HG03442 (cell line): ENCODE measurements around the gene RNF41.

Experiments used
- ATAC-seq: cut with Tn5 transposase; IDR thresholded peaks from one replicate; pipeline ENCODE4 v1.9.1; 2021; ENCODE audit warnings: mild to moderate bottlenecking, moderate library complexity; ENCODE audit not compliant: unreplicated experiment

RNF41 gene

DNA sequence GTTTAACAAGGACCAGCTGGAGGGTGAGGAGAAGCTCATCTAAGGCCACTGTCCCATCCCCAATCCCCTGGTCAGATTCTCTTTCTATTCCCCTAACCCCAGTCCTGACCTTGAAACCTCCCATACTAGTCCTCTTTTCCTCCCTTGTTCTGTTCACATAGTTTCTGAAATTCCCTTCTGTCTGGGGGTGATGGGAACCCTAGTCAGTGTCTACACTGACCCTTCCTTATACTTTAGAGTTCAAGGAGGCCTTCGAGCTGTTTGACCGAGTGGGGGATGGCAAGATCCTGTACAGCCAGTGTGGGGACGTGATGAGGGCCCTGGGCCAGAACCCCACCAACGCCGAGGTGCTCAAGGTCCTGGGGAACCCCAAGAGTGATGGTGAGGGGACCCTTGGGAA, 66.9 kb downstream of the RNF41 start:
- ATAC-seq = no peak

DNA sequence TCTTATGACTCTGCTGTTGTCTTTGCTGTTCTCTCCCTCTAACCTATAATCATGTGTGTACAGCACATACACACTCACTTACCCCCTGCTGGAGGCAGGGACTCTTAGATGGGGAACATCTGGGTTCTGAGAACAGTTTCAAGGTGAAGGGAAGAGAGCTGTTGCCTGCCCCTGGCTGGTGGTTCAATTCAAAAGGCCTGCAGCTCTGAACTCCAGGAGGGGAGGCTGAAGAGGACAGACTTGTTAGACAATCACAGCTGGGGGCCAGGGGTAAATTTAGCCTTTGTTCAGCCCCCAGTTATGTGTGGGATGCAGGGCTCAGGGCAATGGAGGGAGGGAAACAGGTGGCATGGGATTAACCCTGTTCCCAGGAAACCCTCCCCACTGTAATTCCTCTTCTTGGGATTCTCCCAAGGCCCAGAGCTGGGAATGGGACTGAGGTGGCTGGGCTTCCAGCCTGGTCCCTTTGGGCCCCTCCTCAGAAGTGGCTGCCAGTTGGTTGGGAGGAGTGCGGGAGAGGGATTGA, 67.4 kb downstream of the RNF41 start:
- no peak for ATAC-seq

DNA sequence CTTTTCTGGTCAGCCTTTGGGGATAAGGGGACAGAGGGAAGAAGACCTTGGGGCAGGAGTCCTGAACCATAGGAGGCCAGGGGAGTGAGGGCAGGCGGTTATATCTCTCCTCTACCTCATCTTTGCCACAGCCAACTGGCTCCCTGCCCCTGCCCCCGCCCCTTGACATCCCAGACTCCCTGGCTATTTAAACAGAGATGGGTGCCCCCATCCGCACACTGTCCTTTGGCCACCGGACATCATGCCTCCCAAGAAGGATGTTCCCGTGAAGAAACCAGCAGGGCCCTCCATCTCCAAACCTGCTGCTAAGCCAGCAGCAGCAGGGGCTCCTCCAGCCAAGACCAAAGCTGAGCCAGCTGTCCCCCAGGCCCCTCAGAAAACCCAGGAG, 68.0 kb downstream of the RNF41 start:
- ATAC-seq = no peak

DNA sequence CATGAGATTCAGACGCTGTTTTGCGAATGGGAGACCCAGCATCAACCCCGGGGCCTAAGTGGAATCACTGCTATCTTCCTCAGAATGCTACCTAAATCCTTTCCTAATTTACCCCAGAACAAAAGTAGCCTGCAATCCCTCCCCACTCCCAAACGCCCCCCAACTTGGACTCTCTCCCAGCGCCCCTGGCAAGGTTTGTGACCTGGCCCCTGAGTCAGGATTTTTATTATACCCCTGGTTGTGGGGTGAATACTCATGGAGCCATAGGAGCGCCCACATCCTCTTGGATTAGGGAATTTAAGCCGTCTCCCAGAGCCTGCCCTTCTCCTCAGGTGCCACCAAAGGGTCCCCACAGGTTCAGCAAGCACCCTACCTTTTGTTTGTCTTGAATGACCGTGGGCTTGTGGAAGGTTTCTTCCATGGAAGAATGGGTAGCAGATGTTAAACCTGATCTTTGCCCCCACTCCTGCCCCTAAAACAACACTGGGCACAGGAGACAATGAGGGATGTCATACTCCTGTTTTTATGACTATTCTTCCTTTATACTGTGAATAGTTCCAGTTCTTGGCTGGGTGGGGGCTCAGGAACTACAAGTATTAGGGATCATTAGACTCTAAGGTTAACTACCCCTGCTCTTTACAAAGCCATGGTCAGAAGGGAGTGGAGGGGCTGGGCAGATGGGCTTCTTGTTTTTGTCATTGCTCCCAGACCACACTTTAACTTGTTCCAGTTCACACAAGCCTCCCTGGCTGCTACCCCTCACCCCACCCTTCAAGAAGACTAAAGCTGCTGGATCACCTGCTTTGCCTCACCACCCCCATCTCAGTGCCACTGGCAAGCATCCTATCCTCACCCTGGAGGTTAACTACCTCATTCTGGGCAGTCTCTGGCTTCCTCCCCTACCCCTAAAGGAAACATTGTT, 68.7 kb downstream of the RNF41 start:
- no peak for ATAC-seq
